Stimulated activated CD4-positive, alpha-beta T cell treated with anti-CD3 and anti-CD28 coated beads, Interleukin-1b, Interleukin-23, amount 100 ng/mL, for 4 hours (primary cell): ENCODE results near the gene IYD.

Source experiments
- DNase-seq, 2 donors: peaks; one replicate each; pipeline ENCODE4 v3.0.0-alpha.2; 2020; ENCODE audit warnings: low read depth in 2 of 2

The IYD gene

GRCh38 chr6:150368762-150369161 lies at the start of gene IYD:
Gene IYD, plus strand, starts transcription at chr6:150369012. Its CDS starts 20 bp downstream, at chr6:150369032.
- no peak for DNase-seq

GRCh38 chr6:150319924-150320323 lies 48.9 kb upstream of the IYD start:
- DNase-seq = no peak

- DNase-seq = no peak
These were observed 48.4 kb upstream of the IYD start for GRCh38 chr6:150320442-150320841.

- DNase-seq = no peak
These were observed 46.3 kb upstream of the IYD start for GRCh38 chr6:150322466-150322871.

- no peak for DNase-seq
These were observed 45.6 kb upstream of the IYD start for GRCh38 chr6:150323205-150323604.

GRCh38 chr6:150324044-150324443 lies 44.8 kb upstream of the IYD start:
- no peak for DNase-seq

- DNase-seq = no peak
These were observed 43.6 kb upstream of the IYD start for GRCh38 chr6:150325066-150325772.

GRCh38 chr6:150327117-150327774 lies 41.6 kb upstream of the IYD start:
- no peak for DNase-seq

- DNase-seq = no peak
These were observed 39.9 kb upstream of the IYD start for GRCh38 chr6:150328744-150329405.

- DNase-seq = no peak
These were observed 37.5 kb upstream of the IYD start for GRCh38 chr6:150331344-150331743.

GRCh38 chr6:150332939-150333584 lies 35.8 kb upstream of the IYD start:
- DNase-seq = no peak

- DNase-seq = no peak
These were observed 35.2 kb upstream of the IYD start for GRCh38 chr6:150333585-150333941.

- no peak for DNase-seq
These were observed 33.7 kb upstream of the IYD start for GRCh38 chr6:150334790-150335783.

GRCh38 chr6:150336299-150336698 lies 32.5 kb upstream of the IYD start:
- DNase-seq = no peak

GRCh38 chr6:150336708-150337107 lies 32.1 kb upstream of the IYD start:
- no peak for DNase-seq

- no peak for DNase-seq
These were observed 26.7 kb upstream of the IYD start for GRCh38 chr6:150342126-150342525.

GRCh38 chr6:150343434-150343833 lies 25.4 kb upstream of the IYD start:
- no peak for DNase-seq

- no peak for DNase-seq
These were observed 23.0 kb upstream of the IYD start for GRCh38 chr6:150345781-150346180.

- no peak for DNase-seq
These were observed 22.5 kb upstream of the IYD start for GRCh38 chr6:150346346-150346745.

- no peak for DNase-seq
These were observed 21.0 kb upstream of the IYD start for GRCh38 chr6:150347845-150348244.

- no peak for DNase-seq
These were observed 19.3 kb upstream of the IYD start for GRCh38 chr6:150349546-150349945.
